C4-2B (cell line): ENCODE data around the gene PCNA.
A peak's percentile ranks its signal among the peaks of the same experiment; 100 is the strongest.
"Not testable (repeated sequence)": the region's sequence is repeated elsewhere in the genome, so short reads cannot be mapped to it uniquely, and the experiment has no call there.

Experiments
- H3K27ac ChIP-seq: fragments of 450-650 bp; 2 replicates; pipeline ENCODE4 v1.5.1; 2017
- CTCF ChIP-seq: fragments of 450-650 bp; conservative IDR thresholded peaks from 2 replicates; pipeline ENCODE4 v1.5.1; 2017; ENCODE audit warnings: mild to moderate bottlenecking
- ZFX ChIP-seq: fragments of 450-650 bp; IDR thresholded peaks from 2 replicates; pipeline ENCODE4 v1.6.1; 2017

The PCNA gene

DNA sequence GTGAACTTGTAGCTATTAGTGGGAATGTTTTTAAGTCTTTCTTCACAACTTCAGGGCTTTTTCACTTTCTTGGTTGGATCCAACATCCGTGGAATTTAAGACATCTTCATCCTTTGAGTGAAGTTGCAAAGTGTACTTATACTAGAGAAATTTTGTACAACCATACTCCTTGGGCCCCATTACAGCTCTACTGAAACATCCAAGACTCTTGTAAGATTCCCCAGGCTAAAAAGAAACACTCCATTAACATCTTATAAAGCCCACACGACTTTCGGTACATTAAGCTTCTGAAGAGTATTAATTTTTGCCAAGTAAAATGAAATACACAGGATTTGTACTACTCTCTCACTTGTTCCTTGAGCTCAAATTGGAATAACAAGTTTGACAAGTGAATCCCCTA is 5.4 kb downstream of the PCNA start:
- TF ChIP-seq ZFX = no peak
- H3K27ac ChIP-seq = no peak overlapping the region

- no peak for TF ChIP-seq CTCF
- no peak for TF ChIP-seq ZFX
- H3K27ac ChIP-seq = peak overlapping the region; percentile 83
Observed at GRCh38 chr20:5113615-5113986, 6.2 kb downstream of the PCNA start.

- TF ChIP-seq ZFX (no peak), CTCF (no peak)
- no peak overlapping the region for H3K27ac ChIP-seq
Observed at GRCh38 chr20:5109276-5109675, 10.5 kb downstream of the PCNA start.

- TF ChIP-seq CTCF = no peak
- TF ChIP-seq ZFX = no peak
Observed at GRCh38 chr20:5104479-5104878, 15.3 kb downstream of the PCNA start.

DNA sequence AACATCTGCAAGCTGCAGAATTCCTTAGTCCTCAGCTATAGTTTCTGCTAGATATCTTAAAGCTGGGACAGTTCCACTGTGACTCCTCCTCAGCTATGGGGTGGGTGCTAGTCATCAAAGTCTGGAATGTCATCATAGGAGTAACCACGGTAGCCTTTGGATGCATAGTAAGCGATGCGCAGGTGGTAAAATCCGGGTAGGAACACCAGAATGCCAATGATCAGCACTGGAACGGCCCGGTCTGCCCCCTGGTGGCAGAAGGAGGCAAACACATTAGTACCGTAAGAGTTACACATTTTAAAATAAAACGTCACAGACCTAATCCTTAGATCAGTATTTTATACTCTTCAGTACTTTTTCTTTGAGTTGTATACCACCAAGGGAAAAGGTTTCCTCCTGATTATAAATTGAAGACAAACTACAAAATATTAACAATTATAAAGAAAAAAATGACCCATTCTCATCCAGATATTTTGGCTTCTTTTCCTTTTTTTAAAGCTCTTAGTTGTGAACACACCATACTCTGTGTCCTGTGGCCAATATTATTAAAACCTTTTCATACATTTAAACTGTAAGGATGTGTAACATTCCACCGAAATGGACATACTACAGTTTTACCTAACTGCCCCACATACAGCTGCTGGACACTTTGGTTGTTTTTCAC is 18.9 kb downstream of the PCNA start:
- TF ChIP-seq CTCF = peak; percentile 89
- no peak for TF ChIP-seq ZFX
- H3K27ac ChIP-seq = no peak overlapping the region

More at GRCh38 chr20:5104479-5104878, 15.3 kb downstream of the PCNA start:
- no peak overlapping the region for H3K27ac ChIP-seq

- H3K27ac ChIP-seq = not testable (repeated sequence)
Observed at GRCh38 chr20:5099909-5100308, 19.8 kb downstream of the PCNA start.

DNA sequence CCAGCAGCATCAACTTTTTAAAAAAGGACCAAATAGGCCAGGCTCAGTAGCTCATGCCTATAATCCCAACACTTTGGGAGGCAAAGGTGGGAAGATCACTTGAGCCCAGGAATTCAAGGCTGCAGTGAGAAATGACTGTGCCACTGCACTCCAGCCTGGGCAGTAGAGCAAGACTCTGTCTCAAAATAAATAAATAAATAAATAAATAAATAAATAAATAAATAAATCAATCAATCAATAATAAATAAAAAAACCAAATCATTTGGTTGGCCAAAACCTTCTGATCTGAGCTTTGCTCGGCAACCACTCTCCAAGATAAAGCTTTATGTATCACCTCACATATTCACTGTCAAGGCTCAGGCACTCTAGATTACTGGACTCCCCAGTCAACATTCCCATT is 20.7 kb downstream of the PCNA start:
- peak overlapping the region; percentile 44; the same call in 1 of the 2 replicates for H3K27ac ChIP-seq

- TF ChIP-seq ZFX = no peak
- no peak for TF ChIP-seq CTCF
- H3K27ac ChIP-seq = no peak overlapping the region
Observed at GRCh38 chr20:5096463-5096862, 23.3 kb downstream of the PCNA start.

DNA sequence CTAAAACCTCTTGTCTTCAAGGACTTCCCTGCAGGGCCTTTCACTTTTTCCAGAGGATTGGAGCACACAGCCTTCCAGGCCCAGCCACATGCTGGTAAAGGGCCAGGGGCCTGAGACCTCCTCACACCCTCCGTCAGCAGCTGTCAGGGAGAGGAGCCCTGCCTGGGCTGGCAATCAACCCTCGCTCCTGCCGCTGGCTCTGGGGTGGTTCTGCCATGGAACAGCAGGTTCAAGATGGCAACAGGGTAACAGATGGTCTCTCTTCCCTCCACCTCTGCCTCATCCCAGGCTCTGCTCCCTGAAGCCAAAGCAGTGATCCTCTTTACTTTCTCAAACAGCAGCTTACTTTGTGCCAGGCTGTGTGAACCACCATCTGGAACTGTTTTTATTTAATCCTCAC is 23.8 kb downstream of the PCNA start:
- H3K27ac ChIP-seq = no peak overlapping the region
- no peak for TF ChIP-seq ZFX
- TF ChIP-seq CTCF = no peak
